Muscle of back (tissue), 11 donors: Measurements from ENCODE around the gene PIEZO1. TPM values are rescaled to one million over a fixed set of nuclear protein-coding genes. Genes with fewer than 3 reads are reported as not detected.

Experiments used
- DNase-seq, 3 donors: peaks; one replicate each; pipeline versions ENCODE4 v3.0.0 to v3.0.0-alpha.2; 2013
- polyA plus RNA-seq, 10 donors: library from polyadenylated mRNA; unstranded; fragments of 120-200 nt; gene quantifications; one replicate each; pipeline ENCODE4 v1.2.1, GENCODE V29; 2013; ENCODE audit not compliant: insufficient read length in 10 of 10

The PIEZO1 gene
- polyA plus RNA-seq, 10 donors = 36.6 to 61.8 (median 55.6) TPM

DNA sequence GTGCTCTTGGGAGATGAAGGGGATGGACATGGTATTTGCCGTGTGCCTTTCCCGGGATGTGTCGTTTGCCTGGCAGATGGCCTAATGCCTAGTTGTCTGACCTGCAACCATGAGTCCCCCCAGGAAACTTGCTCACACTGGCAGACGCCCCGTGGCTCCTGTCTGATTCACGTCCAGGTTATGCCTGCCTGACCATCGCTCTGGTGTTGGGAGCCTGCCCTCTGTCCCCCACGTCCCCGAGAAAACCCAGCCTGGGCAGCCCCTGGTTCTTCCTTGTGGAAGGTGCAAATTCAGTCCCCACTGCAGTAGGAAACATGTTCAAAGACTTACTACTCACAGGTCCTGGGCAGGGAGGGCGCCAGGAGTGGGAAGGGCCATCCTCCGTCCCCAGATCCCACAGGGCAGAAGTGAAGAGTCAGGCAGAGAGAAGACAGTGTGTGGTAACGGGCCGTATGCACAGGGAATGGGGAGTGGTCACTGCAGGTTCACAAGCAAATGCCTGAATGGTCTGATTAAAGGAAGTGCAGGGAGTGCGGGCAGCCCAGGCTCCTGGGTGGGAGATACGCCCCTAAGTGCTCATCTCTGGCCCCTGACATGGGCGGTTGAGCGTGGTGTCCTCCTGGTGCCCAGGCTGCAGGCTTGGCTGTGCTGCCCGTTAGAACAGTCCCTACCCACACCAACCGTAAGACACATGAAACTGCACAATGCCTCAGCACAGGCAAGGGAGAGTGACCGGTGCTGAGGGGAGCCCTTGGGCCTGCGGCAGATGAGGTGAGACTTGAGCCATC lies 94.5 kb downstream of the PIEZO1 start:
- DNase-seq = no peak

DNA sequence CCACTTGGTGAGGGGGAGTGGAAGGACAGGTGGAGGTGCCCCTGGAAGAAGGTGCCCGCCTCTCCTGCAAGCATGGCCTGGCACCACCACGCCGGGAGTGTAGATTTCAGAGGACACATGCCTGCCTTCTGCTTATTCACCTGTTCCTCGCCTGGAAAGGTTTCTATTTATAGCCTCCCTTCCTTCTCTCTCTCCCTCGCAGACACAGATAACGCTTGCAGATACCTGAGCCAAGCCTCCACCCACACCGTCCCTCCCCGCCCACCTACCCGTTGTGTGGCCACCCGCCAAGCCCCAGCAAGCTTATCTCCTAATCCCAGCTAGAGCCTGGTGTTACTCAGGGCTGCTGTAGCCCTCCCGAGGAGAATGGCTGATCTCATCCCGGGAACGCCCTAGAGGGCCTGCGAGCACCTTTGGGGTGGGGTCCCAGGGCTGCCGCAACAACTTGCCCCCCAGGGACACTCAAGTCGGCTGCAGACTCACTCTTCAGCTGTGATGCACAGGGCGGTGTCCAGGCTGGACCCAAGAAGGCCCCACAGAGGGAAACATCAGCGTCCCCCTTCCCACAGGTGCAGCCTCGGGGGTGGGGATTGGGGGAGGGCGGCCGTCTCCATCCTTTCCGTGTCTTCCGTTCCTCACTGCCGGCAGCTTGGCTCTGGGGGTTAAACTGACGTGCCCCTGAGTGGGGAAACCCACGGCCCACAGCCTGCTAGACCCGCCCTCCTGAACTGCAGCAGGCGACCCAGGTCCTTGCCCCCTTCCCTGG lies 96.8 kb downstream of the PIEZO1 start:
- no peak for DNase-seq

DNA sequence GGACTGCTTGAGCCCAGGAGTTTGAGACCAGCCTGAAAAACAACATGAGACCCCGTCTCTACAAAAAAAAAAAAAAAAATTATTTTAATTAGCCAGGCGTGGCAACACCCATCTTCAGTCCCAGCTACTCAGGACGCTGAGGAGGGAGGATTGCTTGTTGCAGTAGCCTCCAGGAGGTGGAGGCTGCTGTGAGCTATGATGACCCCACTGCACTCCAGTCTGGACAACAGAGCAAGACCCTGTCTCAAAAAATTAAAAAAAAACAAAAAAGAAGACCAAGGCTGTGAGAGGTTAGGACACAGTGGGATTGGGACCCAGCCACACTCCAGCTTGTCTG lies 97.4 kb downstream of the PIEZO1 start:
- DNase-seq = no peak

DNA sequence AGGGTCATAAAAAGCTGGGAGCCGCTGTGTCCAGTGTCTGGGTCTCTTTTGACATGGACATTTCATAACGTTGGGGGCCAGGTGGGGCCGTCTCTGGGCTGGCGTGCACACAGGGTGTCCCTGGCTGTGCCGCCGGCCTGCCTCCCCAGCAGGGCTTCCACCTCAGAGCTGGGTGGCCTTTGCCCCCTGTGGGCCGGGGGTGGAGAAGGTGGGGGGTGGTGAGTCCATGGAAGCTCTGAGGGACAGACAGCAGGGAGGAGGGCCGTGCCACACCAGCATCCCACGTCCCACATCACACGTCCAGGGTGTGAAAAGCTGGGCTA lies 97.8 kb downstream of the PIEZO1 start:
- no peak for DNase-seq

DNA sequence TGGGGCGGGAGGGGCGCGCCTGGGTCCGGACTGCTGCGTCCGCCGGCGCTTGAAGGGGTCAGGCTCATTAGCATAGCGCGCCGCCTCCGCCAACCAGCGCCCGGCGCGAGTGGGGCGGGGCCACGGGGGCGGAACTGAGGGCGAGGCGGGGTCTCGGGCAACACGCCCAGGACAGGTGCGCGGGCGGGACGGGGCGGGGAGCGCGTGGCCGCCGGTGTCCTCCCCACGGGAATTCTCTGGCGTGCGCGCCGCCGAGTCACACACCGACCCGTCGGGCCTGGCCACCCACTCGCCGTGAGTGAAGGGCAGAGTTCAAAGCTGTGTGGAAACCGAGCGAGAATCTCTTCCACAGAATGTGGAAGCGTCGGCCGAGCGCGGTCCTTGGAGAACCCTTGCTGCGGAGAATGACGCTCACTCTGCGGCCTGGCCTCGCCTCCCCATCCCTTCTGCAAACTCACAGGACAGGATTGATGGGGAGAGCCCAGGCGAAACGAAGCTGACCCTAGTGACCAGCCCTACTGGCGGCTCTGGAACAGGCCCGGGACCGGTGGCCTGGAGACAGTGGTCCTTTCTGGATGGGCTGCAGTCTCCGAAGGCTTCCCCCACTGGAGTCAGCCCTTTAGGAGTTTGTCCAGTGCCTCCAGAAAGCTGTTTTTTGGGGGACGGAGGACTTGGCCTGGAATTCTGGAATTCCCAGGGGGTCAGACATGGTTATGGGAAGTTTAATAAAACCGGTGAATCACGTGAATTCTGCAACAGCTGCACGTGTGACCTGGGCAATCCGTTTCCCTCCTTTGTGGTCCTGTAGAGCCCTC lies 98.4 kb downstream of the PIEZO1 start, which contains the start of gene SNAI3:
Gene SNAI3 (minus strand): TSS at position 69 of the 815 bp plus-strand sequence. CDS start 101 bp downstream, outside the sequence.
- DNase-seq = peak; percentile 60 to 85 (median 70)

DNA sequence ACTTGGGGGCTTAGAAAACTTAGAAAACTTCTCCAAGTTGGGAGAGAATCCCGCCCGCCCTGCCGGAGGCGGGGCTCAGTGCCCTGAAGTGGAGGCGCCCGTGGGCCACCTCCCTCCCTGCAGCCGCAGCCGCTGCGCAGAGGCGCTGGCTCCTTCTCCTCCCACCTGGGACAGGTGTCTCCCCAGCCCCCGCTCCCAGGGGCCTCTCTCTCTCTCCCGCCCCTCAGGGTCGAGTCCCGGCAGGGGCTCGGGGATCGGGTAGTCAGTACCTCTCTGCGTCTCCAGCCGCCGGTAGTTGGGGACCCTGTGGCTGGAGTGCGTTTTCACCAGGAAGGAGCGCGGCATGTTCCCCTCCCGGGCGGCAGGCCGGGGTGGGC lies 99.0 kb downstream of the PIEZO1 start:
- DNase-seq = no peak

DNA sequence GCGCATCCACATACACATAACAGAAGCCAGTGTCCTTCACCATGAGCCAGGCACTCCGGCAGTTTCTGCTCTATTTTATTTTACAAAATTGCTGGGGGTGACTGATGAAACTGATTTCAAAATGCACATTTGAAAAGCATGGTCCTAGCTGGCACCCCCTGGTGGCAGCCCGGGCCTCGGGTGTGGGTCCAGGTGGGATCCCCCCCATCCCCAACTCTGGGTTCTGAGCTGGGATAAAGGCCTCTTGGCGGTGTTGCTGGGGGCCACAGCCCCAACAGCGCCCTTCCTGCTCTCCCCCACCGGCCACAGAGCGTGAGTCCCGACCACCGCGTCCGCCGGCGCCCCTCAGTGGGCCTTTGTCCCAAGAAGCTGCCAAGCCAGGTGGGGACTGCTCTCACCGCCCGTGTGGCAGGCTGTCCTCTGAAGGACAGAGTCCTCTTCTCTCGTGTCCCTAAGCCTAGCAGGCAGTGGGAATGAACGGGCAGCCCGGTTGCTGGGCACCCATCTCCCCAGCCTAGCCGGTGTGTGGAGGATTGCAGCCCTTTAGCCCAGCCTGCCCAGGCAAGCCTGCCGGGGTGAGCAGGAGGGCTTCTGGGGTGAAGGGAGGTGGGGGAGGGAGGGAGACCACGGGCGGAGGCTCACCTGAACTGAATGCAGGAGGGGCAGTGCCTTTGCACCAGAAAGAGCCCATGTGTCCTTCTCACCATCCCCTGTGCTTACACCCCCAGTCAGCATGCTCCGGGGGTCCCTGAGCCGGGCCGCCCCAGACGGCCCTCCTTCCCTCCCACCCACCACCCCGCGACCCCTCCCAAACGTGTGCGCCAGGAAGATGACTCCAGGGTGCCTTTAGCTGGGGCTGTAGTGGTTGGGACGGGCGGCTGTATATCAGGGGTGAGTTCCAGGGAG lies 99.6 kb downstream of the PIEZO1 start:
- DNase-seq = no peak

DNA sequence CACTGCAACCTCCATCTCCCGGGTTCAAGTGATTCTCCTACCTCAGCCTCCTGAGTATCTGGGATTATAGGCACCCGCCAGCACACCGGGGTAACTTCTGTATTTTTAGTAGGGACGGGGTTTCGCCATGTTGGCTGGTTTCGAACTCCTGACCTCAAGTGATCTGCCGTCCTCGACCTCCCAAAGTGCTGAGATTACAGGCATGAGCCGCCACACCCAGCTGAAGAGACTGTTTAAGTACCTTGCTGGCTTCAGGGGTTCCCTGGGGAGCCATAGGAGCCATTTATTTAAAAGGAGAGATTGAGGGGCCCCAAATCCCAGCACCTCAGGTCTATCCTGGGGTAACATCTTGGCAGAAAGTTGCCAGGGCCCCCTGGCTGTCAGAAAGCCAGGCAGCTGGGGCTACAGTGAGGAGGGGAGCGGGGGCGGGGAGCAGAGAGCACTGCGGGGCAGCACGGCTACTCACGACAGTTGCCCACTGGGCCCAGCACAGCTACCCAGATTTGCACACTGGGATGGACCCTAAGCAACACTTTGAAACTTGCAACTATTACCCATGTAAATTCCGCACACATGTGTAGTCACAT lies 100.4 kb downstream of the PIEZO1 start:
- DNase-seq = no peak

DNA sequence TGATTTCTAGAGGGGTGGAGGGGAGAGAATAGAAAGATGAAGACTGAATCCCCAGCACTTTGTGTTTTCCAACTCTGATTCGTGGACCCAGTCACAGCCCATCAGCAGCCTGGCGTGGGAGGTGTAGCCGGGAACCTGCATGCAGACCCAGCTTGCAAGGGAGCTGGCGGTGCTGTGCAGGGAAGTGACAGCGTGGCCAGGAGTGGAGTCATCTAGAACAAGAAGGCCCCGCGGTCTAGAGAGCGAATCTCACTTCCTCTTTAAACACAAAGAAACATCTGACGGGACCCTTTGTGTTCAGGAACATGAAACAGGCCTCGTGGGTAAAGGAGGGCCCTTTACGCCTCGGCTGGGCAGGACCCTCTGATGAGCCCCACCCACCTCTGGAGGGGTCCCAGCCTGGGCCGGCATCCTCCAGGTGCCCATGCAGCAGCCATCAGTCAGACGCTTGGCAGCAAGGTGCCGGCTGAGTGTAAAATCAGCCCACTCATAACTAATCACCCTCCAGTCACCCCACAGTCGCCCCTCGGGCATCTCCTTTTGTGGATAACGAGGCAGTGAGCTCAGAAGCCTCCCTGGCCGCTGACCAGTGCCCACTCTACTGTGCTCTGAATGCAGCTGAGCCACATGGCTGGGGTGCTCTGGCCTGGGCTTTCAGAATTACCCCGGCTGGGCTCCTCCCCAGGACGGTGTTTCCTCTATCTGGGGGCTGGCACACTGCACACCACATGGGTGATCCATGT lies 103.1 kb downstream of the PIEZO1 start:
- DNase-seq = peak in 1 of 3 donors; percentile 41

DNA sequence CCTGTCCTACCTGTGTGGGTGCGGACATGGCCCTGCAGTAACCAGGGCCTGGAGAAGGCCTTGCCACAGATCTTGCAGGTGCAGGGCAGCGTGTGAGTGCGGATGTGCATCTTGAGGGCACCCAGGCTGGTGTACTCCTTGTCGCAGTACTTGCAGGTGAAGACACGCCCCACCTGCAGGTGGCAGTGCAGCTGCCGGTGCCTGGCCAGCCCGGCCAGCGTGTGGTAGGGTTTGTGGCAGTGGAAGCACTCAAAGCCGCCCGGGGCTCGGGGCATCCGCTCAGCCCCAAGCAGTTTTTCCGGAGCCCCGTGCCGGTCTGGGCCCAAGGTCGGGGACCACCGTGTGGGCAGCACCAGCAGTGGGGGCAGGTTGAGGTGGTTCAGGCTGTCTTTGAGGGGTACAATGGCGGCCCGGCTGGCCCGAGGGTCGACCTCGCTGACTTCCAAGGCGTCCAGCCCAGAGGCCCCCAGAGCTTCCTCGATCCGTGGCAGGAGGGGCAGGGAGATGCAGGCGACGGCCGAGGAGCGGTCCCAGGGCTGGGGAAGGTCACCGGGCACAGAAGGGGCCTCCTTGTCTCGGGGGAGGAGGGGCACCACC lies 103.8 kb downstream of the PIEZO1 start:
- DNase-seq = no peak

DNA sequence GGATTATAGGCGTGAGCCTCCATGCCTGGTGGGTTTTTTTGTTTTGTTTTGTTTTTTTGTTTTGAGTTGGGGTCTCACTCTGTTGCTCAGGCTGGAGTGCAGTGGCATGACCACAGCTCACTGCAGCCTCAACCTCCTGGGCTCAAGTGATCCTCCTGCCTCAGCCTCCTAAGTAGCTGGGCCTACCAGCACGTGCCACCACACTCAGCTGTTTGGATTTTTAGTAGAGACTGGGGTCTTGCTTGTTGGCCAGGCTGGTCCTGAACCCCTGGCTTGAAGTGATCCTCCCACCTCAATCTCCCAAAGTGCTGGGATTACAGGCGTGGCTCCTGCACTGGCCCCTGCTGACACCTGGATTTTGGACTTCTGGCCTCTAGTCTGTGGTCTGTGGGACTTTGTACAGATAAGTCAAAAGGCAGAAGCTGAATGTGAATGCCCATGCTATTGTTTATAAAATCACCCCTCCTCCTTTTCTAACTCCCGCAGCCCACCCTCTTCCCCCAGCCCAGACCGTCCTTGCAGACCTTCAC lies 104.4 kb downstream of the PIEZO1 start:
- DNase-seq = no peak

DNA sequence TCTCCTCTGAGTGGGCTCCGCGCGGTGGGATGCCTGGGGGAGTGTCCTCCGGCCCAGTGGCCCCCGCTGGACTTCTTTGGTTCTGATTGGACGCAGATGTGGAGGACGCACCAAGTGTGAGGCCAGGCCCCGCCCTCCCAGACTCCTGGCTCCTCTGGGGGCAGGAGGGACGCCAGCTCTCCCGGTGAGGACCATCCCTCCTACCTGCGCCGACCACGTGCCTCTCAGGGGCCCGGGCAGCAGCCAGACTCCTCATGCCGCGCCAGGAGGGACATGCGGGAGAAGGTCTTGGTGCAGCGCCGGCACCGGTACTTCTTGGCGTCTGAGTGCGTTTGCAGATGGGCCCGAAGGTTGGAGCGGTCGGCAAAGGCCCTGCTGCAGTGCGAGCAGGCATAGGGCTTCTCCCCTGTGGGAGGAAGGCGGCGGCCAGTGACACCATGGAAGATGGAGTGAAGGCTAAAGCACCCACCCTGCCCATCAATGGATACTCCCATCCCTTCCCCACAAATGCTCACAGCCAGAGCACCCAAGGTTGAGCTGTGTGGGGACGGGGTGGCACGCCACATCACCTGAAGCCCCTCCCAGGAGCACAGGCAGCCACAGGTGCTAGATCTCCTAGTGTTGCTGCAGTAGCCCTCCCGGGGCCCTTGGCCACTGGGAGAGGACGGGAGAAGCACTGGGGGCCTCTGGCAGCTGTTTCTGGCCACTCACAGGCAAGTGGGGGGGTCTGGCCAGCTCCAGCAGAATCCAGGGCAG lies 106.6 kb downstream of the PIEZO1 start:
- DNase-seq = no peak

DNA sequence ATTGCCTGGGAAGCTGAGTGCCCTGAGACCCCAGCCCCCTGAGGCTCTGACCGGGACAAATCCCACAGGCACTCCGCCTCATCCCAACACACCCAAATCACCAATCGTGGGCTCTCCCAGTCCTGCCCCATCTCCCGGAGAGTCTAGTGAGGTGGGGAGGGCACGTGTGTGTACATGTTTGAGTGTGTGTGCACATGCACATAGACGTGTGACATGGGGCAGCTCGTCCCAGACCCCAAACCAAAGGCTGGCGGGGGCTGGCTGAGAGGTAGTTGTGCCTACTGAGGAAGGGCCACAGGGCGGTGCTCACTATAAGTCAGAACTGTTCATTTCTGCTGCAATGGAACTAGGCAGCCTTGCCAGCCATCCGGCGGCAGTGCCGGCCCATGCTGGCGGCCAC lies 107.3 kb downstream of the PIEZO1 start:
- DNase-seq = no peak

DNA sequence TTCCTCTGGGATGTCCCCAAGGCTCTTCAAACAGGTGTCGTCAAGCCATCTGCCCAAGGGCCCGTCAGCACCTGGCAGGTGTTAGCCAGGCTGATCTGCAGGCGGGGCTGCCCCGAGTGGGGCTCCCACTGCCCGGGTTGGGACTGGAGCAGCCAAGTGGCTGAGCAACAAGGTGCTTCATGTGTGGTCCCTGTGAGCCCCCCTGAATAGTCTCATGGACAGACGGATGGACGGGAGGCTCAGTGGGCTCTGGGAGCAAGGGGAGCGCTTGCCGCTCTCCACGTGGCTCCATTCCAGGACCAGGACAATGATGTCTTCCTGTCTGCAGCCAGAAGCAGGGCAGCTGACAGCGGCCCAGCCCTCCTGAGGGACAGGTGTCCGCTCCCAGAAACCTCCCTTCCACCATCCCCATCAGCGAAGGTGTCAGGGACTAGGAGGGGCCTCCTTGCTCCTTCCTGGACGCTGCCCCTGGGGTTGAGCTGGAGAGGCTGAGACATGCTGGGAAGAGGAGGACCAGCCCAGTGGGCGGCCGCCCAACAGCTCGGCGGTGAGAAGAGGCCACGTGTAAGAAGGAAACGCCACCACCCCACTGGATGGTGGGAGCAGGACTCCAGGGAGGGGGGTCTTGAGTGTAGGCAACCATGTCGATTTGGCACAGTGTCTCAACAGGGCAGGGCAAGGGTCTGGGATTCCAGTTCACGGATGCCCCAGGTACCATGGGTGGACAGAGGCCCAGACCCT lies 108.3 kb downstream of the PIEZO1 start:
- DNase-seq = no peak

DNA sequence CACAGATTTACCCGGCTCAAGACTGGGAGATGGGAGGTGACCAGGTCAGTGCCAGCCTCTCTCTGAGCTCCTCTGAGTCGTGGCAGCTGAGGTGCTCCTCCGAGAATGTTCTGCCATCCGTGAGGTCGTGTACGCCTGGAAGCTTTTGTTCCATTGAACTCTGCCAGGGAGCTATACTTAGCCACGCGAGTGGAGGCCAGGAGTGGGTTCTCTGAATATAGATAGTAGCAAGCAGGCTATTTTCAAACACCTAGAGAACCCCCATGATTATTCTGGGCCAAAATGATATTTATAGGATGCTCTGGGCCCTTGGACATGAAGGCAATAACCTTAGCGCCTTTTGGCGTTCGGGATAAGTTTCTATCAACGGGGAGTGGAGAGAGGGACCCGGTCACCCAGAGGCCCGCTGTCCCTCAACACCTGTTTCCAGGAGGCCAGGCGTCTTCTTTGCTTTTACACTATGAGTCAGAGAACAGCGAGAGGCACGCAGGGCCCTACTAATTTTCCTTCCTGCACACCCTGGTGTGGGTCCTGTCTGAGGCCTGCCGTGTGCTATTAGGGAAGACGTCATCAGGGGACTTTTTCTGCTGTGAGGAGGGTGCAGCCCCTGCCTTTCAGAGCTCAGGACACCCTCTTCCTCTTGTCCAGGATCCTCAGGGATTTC lies 111.2 kb downstream of the PIEZO1 start:
- no peak for DNase-seq

DNA sequence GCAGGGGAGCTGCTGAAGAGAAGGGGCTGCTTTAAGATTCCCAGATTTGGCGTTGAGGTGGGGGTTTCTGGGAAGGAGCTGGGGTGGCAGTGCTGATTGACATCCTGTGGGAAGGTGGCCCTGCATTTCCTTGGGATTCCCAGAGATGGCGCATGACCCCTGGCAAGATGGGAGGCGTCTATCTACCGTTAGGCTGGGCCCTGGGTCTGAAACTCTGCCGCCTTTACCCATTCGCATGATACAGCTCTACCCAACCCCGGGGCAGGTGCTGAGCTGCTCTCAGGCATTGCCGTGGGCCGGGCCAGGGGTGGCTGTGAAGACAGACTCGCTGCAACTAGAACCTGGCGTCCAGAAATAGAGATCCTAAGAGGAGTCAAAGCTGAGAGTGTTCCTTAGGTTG lies 112.2 kb downstream of the PIEZO1 start:
- DNase-seq = no peak

DNA sequence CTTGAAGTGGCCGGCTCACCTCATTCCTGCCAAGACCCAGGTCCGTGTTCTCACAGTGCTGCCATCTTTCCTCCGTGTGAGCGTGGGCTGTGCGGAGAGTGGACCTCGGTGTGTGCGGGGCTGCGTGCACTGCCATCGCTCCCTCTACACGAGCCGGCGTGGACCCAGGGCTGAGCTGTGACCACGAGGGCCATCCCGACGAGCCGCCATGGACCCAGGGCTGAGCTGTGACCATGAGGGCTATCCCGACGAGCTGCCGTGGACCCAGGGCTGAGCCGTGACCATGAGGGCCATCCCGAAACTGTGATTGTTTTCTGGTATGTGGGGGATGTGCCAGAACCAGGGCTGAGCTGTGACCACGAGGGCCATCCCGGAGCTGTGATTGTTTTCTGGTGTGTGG lies 113.2 kb downstream of the PIEZO1 start:
- DNase-seq = no peak

DNA sequence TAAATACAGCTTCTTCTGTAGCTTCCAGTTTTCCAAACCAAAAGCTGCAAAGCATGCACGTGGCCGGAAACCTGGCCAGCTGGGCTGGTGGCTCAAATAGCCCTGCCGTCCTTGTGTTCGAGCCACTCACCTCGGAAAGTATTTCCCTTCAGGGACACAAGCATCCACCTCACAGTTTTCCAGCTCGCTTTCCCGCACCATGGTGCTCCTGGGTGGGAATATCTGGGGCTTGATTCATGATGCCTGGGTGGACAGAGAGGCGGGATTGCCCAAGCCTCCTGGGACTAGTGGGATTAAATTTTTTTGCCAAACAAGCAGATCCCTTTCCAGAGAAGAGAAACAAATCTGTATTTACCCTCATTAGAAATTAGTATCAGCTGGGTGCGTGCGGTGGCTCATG lies 115.0 kb downstream of the PIEZO1 start:
- peak in 1 of 3 donors; percentile 42 for DNase-seq
